Measurements from ENCODE around the gene DNAAF2. TPM values are rescaled to one million over a fixed set of nuclear protein-coding genes. Genes with fewer than 3 reads are reported as not detected.

DNAAF2 gene
- total RNA-seq, 1 donor from 2014 or later: 12.3 TPM

DNA sequence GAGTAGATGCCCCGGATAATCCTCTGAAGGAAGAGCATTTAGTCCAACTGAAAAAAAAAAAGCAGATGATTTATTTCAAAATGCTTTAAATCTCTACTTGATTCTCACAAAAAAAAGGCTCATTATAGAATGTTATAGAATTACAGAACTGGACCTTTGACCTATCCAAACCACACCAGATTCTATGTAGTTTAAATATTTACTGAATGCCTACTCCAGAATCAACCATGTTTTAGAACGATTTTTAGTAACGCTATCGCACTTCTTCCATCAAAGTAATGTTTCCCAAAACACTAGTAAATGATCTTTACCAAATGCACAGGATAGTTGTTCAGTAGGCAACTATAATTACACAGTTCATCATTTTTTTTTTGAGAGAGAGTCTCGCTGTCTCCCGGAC is 51.4 kb downstream of the DNAAF2 start:
- DNase-seq: no peak

GRCh38 chr14:49582113-49582977 is 52.7 kb downstream of the DNAAF2 start:
- no peak for DNase-seq

- DNase-seq: no peak
These were observed 53.6 kb downstream of the DNAAF2 start for GRCh38 chr14:49581209-49582112.

GRCh38 chr14:49579841-49580240 is 55.2 kb downstream of the DNAAF2 start:
- DNase-seq: no peak

DNA sequence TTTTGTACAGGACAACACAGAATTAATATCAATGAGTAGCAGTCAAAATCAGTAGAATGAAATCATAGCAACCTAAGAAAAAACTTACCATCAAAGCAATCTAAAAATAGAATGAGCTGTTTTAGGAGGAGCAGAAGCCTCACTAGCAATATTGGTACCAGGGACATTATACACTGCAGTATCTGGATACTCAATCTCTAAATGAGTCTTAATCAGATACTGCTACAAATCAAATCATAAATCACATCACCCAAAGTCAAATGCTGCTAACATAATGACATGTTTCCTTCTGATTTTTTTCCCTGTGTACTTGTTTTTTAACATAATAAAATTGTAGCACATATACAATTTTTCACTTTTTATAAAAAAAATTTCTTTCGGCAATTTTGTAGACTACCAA is 56.9 kb downstream of the DNAAF2 start:
- no peak for DNase-seq

Other genes with a start within 250 kb of the DNAAF2 start
- gene RPS29, start 48.9 kb downstream of the DNAAF2 start, total RNA-seq: 539 and 3,318 TPM in 2 replicates
- 15.7 and 26.0 TPM in 2 replicates for gene LRR1, start 36.3 kb downstream of the DNAAF2 start, total RNA-seq
- 210 and 341 TPM in 2 replicates for gene RPL36AL, start 14.6 kb downstream of the DNAAF2 start, total RNA-seq
- 98.6 and 104 TPM in 2 replicates for gene MGAT2, start 14.4 kb downstream of the DNAAF2 start, total RNA-seq
- gene POLE2, start 53.0 kb upstream of the DNAAF2 start, total RNA-seq: 8.7 and 13.9 TPM in 2 replicates
- 1.6 and 6.6 TPM in 2 replicates for gene KLHDC1, start 57.9 kb upstream of the DNAAF2 start, total RNA-seq
- gene KLHDC2, start 132.9 kb upstream of the DNAAF2 start, total RNA-seq: 49.0 and 53.6 TPM in 2 replicates
- gene NEMF, start 217.5 kb upstream of the DNAAF2 start, total RNA-seq: 72.0 and 74.0 TPM in 2 replicates

All from dermis blood vessel endothelial cell (primary cell).